ENCODE results near the gene BTAF1. TPM values are rescaled to one million over a fixed set of nuclear protein-coding genes. Genes with fewer than 3 reads are reported as not detected.
"Not testable (repeated sequence)": the region's sequence is repeated elsewhere in the genome, so short reads cannot be mapped to it uniquely, and the experiment has no call there.

BTAF1 gene
- total RNA-seq, 1 donor from 2014 or later, result 65.2 TPM

DNA sequence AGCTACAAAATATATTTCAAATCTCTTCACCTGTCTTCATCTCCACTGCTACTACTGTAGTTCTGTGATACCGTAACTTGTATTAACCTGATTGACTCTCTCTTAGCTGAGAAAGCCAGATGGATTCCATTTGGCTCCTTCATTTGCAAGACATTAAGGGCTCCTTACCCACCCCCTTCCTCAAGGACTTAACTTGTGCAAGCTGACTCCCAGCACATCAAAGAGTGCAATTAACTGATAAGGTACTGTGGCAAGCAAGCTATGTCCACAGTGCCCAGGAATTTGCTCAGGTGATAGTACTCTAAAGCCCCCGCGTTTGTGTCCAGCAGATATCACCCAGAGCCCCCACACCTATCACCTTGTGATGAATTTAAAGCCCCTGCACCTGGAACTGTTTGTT, 109.5 kb downstream of the BTAF1 start:
- FAIRE-seq; DNase-seq (ENCODE audit: low spot score in 2 of 2): not testable (repeated sequence)

GRCh38 chr10:92038949-92039348, 115.4 kb downstream of the BTAF1 start:
- no peak for FAIRE-seq

GRCh38 chr10:92042541-92042940, 119.0 kb downstream of the BTAF1 start:
- no peak for FAIRE-seq
- DNase-seq (ENCODE audit: low spot score in 2 of 2), result no peak

More at GRCh38 chr10:92038949-92039348, 115.4 kb downstream of the BTAF1 start:
- DNase-seq (ENCODE audit: low spot score in 2 of 2), result no peak

DNA sequence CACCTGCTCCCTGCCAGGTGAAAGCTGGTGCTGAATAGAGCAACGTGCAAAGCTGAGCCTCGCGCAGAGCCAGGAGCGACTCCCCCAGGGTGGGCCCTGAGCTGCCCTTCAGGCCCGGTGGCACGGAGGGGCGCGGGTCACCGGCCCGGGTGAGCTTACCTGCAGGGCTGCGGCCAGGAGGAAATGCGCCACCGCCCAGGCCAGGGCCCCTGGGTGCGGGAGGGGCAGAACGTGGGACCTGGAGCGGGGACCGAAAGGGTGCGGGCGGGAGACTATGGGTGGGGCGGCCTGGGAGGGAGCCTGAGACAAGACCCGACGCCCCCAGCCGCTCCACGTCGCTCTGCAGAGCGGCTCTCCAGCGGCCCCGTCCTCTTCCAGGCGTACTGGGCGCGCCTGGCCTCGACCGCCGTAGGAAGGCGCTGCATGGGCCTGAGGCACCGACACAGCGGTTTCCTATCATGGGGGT, 122.1 kb downstream of the BTAF1 start:
- FAIRE-seq (no peak), DNase-seq (ENCODE audit: low spot score in 2 of 2) (no peak)

- FAIRE-seq, result no peak
- DNase-seq (ENCODE audit: low spot score in 2 of 2), result no peak
Observed at GRCh38 chr10:92047215-92047614, 123.6 kb downstream of the BTAF1 start.

- FAIRE-seq (no peak), DNase-seq (ENCODE audit: low spot score in 2 of 2) (no peak)
Observed at GRCh38 chr10:92052088-92052487, 128.5 kb downstream of the BTAF1 start.

DNA sequence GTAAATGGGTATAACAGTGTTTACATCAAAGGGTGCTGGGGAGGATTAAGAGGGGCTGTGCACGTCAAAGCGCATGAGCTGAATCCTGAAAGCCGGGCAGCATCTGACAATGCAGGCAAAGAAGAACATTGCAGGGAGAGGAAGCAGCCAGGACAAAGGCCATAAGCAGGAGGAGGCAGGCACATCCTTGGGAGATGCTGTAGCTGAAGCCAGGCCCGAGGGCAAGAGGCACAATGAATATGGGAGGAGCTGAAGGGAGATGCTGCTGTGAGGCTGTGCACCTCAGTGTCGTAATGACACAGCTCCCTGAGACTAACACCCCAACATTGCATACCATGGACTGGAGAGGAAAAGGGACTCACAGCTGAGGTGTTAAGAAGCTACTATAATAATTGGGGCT, 129.2 kb downstream of the BTAF1 start:
- no peak for FAIRE-seq

GRCh38 chr10:92054807-92055206, 131.2 kb downstream of the BTAF1 start:
- FAIRE-seq (no peak), DNase-seq (ENCODE audit: low spot score in 2 of 2) (no peak)

More for the DNA sequence above, 129.2 kb downstream of the BTAF1 start:
- no peak for DNase-seq (ENCODE audit: low spot score in 2 of 2)

GRCh38 chr10:92062273-92062672, 138.7 kb downstream of the BTAF1 start:
- FAIRE-seq (no peak), DNase-seq (ENCODE audit: low spot score in 2 of 2) (no peak)

DNA sequence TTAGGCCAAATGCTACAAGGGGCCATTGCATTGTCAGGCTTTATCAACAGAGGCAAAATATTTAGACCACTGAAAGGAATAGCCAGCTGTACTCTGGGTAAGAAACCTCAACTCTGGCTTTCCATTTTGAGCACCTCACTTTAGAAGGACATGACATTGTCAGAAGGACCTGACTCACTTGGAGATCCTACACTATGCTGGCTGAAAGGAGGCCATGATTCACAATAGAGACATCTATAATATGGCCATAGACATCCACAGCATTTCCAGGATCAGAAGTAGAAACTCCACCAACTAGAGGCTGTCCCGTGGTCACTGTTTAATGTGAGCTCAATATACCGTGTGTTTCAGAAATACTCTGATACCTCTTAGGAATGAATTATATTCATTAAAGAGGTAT, 140.9 kb downstream of the BTAF1 start:
- FAIRE-seq, result no peak
- DNase-seq (ENCODE audit: low spot score in 2 of 2), result no peak

- DNase-seq (ENCODE audit: low spot score in 2 of 2) (no peak), FAIRE-seq (no peak)
Observed at GRCh38 chr10:92066386-92066785, 142.8 kb downstream of the BTAF1 start.

DNA sequence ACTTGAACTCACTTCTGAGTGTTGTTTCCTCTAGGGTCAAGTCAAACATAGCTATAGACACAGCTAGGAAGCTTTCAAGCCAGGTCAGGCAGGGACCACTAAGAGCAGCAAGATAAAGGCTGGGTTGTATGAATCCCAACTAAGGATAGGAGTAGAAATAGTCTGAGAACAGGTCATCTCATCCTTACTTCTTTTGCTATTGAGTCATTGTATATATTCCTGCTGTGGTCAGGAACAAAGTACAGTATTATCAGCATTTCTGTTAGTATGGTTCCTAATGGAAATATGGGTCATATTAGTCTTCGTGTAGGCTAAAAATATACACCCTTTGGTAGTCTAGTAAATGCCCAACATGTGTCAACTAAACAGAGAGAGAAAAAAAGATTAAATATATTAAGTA, 145.3 kb downstream of the BTAF1 start:
- DNase-seq (ENCODE audit: low spot score in 2 of 2) (no peak), FAIRE-seq (no peak)

DNA sequence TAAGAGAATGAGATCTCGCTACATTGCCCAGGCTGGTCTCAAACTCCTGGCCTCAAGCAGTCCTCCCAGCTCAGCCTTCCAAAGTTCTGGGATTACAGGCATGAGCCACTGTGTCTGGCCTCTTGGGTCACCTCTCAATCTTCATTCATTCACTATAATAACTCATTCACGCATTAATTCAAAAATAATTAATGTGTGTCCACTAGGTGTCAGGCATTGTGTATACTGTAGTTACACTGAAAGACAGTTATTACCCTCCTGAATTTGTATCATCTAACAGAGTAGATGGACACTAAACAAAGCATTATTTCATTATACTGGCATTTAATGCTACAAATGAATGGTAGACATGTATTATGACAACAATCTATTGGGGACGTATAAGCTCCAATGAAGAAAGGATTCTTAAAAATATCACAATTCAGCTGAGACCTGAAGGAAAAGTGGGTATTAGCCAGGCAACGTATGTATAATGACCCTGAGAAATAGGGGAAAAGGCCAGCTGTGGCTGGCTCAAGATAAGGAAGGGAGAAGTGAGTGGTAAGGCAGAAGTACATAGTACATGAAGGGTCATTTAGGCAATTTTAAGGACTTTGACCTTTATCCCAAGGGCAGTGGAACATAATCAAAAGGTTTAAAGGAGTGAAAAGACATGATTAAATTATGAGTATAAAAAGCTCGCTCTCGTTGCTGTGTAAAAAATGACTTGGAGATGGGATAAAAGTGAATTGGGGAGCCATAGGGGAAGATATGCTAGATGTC, 150.7 kb downstream of the BTAF1 start:
- DNase-seq (ENCODE audit: low spot score in 2 of 2) (no peak), FAIRE-seq (no peak)

DNA sequence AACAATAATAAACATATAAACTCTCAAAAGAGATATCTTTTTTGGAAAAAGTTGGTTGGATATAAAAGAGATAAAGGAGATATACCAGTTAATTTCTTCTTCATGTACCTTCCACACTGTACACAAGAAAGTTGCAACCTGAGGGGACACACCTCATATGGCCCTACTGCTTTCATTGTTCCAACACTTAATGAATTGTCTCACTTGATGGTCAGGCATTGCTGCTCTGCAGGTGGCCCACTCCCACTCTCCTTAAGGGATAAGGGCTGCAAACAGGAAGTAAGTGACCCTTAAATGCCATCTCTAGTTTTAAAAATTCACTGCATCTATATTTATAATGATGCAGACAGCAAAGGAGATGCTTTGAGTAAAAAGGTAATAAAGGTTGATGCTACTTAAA, 152.3 kb downstream of the BTAF1 start:
- no peak for DNase-seq (ENCODE audit: low spot score in 2 of 2)
- no peak for FAIRE-seq

- no peak for DNase-seq (ENCODE audit: low spot score in 2 of 2)
- no peak for FAIRE-seq
Observed at GRCh38 chr10:92076722-92077121, 153.2 kb downstream of the BTAF1 start.

GRCh38 chr10:92079003-92079402, 155.4 kb downstream of the BTAF1 start:
- DNase-seq (ENCODE audit: low spot score in 2 of 2) (no peak), FAIRE-seq (no peak)

Small RNA genes lying within 50 kb of the gene (small RNA-seq; reads per million reads assigned to genes)
- gene AL359198.2, result not detected
- not detected for gene RF00402

Other genes with a start within 250 kb of the BTAF1 start
- 92.5 TPM for gene TNKS2, start 125.3 kb upstream of the BTAF1 start, total RNA-seq
- gene FGFBP3, start 14.3 kb upstream of the BTAF1 start, total RNA-seq, result 18.3 TPM